Measurements from ENCODE around the gene CACNA2D1.

CACNA2D1 gene

DNA sequence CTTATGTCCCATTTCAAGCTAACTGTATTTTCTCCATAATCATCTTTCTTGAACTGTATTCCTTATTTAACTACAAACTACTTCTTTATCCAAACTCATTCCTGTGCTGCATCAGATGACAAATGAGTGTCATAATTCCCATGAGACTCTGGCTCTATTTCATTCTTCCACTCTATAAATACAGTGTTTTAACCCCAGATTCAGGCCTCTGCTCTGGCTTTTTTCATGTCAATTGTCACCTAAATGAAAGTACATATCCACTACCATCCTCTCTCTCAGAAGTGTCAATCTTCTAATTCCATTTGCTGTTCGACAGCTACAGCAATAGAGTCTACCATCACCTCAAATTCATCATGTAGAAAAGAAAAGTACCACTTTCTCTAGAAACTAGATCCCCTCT is 172.7 kb downstream of the CACNA2D1 start:
- DNase-seq = no peak

DNA sequence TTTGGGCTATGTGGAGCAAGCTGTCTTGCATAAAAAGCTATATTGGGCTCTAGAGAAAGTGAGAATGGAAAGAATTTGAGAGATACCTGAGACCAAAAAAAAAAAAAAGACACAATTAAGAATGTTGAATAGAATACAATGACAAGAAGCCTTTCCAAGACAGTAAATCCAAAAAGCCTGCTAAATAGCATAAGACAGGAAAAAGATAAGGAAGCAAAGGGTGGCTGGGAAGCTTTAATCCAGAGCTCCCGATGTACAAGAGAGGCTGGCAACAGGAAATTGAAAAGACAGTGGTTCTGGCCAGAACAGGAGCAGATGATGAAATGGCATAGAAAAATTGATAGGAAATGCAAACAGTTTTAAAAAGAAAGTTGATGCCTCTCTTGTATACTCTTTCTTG is 174.9 kb downstream of the CACNA2D1 start:
- DNase-seq = no peak

DNA sequence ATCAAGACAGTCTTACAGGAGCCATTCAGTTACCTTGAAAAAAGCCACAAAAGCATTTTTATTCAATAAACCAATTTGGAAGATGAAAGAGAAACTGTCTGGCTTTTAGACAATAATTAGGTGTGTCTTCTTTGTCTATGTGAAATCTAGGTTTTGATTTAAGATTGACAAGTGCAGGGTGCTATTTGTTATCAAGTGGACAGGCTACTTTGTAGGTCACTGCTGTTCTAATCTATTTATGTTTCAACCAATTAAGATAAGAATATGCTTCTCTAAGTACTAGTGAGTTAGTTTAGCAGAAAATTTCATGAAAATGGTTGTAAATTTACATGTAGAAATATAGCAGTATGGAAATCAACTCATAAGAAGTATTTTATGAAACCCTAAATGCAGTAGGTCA is 177.5 kb downstream of the CACNA2D1 start:
- DNase-seq = no peak

DNA sequence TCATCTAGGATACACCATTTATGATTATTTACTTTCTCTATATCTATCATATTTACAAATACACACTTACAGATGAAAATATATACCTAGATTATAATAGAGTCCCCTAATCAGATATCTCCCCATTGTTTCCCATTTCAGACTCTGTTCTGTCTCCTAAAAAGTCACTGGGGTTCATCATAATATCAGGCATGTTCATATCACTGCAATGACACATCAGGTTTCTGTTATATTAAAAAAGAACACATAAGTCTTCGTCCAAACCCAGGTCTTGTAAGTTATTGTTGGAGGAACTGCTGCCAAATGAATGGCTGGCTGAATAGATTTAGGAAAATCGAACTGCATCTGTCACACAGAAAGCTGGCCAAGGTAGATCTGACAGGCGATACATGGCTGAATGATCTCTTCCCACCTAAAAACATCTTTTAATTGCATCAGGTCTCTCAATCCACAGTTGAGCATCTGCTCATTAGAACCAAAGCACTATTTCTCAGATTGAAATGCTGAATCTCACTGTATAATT is 178.7 kb downstream of the CACNA2D1 start:
- no peak for DNase-seq

DNA sequence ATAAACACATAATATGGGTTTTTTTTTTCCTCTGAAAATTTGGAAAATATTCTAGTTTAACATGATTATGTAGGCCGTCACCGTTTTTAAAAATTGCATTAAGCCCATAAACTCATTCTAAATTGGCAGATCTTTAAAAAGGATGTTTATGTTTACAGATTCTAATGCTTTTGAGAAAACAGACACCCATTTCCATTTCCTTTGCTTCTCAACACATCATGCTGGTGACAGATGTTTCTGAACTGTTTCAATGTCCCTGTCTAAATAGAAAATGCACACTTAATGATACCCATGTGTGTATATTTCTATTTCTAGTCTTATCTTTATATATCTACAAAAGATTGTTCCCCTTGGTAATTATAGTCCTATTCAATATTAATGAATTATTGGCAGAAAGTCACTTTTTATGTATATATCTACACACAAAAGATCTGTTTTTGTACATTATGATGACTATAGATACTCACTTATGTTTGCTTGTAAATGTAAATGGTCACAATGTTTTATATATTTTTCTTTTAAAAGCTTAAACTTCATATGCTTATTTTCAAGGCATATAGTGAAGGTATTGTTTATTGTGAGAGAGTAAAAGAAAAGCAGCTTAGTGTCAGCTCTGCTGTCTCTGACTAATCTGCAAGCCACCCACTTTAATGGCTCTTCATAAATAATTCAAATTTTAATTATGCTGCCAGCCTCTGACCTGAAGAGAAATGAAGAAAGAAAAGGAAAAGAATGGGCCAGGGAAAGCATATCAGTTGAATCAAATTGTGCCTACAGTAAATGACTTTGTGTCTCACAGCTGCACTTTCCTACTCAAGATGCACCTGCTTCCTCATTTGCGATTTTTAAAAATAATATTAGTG is 179.4 kb downstream of the CACNA2D1 start:
- DNase-seq = no peak

DNA sequence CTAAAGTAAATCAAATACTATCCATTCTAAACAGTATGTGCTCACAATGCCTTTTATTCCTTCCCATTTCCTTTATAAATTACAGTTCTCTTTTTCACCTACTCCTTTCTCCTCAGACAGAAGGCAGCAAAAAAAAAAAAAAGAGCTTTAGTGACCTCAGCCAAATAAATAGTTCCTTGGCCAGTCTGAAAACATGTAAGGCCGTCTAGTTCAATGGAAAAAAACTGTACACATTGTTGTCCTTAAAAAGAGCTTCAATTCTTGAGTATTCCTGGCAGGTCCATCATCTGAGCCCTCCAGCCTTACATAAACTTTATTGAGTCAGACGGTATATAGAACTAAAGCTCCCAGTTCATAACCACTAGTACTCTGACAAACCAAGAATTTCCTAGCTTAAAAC is 185.4 kb downstream of the CACNA2D1 start:
- no peak for DNase-seq

DNA sequence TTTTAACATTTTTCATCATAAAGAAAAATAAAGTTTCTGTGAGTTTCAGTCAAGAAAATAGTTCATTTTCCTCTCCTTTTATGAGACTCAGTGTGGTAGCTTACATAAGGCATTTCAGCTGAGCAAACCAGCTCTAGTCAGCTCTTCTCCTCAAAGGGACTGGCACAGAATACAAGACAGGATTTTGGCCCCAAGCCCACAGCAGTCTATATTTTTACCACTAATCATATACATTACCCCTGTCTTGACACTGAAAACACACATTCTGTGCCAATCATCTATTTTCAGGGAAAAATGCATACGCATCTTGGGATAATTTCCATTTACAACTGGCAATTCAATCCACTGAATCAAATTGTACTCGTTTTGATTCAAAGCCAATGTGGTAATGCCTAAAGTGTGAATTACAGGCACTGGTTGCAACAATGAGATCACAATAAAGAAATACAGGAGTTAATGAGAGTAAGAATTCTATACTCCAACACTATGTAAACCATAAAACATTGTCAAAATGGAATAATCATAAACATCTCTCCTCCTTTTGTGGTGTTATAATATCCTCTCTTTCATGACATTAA is 186.4 kb downstream of the CACNA2D1 start:
- DNase-seq = no peak

DNA sequence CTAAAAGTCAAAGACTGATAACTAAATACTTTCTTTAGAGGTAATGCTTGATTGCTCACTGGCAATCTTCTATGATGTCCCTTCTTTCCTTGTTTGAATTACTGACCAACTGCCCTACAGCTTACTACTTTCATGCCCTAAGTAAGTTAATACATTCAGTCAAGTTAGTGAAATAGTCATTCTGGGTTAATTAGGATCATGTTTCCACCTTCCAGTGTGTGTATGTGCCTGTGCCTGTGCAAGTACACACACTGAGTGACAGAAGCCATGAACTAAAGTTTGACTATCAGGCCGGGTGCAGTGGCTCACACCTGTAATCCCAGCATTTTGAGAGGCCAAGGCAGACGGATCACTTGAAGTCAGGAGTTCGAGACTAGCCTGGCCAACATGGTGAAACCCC is 187.9 kb downstream of the CACNA2D1 start:
- no peak for DNase-seq

DNA sequence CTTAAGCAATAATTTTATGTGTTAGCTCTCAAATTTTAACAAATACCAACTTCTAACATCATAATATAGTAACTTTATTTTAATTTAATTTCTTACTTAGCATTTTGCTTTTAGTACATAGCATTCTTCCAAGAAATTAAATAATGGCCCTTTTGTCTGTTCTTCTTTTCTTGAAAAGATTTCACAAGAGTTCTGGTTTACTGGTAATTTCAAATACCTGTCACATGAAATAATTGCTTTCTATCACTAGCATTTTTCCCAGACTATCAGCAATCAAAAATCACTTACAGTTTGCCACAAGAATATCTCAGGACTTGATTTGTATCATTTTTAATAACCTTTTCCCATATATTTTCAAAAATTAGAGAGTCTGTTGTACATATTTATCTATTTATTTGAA is 193.0 kb downstream of the CACNA2D1 start:
- no peak for DNase-seq

DNA sequence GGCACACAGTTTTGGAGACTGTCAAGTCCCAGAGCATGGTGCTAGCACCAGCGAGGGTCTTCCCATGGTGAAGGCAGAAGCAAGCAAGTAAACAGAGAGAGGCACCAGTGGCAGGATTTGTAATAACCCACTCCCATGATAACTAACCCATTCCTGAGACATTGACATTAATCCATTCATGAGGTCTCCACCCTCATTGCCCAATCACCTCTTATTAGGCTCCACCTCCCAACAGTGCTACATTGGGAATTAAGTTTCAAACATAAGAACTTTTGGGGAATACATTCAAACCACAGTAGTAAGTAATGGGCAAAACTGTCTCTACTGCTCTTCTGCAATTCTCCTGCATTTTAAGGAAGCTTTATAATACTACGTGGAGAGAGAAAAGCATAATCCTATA is 193.6 kb downstream of the CACNA2D1 start:
- DNase-seq = no peak

DNA sequence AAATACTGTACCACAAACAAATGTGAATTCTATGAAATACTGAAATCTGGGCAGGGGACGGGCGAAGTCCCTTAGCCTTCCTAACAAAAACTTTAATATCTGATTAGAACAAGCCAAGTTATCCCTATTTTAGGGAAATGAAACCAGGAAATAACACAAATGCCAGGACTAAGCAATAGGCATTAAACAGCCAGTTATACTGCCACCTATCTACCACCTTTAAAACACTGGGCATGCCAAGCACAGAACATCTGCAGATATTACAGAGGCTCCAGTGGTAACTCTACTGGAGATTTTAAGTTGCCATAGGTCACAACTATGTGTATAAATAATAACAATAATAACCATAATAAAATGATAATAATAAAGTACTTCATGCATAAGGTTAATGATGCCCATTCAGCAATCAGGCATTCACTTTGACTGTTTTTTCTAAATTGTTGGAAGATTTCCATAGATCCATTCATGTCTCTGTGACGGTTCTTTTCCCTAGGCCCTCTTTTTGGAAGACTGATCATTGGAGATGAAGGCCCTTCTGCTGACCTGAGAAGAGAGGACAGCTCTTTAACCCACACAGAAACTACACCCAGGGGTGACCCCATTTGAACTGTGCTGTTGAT is 195.7 kb downstream of the CACNA2D1 start:
- no peak for DNase-seq

DNA sequence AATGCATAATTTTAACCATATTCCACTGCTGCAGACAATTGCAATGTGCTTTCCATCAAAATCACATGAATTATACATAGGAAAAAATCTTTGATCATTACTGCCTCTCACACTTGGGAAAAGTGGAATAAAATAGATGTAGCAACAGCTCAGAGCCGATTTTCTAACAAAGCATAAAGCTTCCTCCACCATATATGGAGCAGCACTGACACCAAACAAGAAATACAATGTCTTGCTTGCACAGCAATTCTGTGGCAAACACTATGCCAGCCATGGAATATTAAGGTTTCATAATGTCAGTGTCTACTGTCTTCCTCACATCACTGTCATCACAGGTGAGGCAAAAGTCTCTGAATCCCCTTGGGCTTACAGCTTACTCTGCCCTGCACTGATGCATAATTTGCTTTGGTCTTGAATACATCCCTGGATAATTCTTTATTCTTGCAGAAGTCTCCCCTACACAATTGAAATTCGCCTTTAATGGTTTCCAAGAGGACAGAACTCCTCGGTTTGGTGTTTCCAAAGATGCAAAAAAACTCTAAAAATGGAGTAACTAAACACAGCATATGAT is 198.5 kb downstream of the CACNA2D1 start:
- DNase-seq = no peak

DNA sequence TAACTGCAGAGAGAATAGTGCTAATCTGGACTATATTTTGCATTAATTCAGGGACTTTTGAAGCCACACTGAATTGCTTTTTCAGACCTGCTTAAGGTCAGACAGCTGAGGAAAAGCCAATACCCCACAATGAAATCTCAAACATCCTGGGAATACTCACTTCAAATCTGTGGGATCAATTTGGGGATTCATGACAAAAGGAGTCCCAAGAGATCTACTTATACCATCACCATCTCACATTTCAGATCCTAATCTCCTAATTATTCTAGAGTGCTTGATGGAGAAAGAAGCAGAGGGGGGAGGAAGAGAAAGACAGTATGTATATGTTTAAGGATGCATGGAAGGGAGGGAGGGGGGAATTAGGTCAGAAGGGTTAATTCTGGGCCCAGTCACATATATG is 202.2 kb downstream of the CACNA2D1 start:
- DNase-seq = no peak

DNA sequence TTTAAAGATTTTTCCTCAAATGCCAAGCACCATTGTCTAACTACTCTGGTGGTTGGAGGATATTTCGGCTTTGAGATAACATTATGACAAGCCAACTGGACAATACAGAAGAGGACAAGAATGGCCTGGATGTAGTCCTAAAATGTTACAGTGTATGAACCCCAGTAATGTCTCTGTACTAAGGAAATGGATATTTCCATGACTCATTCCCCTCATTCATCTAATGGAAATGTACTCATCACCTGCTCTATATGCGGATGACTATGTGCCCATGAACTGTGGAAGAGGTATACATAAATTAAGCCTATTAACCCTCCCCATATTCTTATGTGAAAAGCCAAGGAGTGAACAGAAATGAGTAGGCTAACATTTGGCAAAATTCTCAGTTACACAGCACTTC is 207.9 kb downstream of the CACNA2D1 start:
- no peak for DNase-seq

DNA sequence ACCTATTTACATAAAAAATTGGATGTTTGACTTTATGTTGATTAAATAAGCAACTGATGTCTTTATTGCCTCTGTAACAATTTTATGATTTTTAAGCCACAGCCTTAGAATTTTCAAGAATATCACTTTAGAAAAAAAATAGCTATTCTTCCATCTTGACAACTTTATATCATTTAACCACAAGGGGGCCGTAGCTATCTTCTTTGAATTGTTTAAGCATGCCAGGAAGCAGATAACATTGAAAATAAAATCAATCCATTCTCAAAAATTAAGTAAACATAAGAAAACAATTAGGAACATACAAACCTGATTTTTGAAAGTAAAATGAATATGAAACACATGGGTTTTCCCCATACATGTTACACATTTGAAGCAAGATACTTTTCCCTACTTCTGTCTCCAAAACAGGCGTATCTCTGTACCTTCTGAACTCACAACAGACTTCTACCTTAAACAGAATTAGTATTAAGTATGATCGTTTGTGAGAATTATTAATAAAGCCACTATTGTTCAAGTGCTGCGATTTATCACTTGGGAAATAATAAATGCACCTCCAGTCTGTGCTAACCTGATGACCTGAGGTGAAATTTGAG is 209.0 kb downstream of the CACNA2D1 start:
- no peak for DNase-seq

DNA sequence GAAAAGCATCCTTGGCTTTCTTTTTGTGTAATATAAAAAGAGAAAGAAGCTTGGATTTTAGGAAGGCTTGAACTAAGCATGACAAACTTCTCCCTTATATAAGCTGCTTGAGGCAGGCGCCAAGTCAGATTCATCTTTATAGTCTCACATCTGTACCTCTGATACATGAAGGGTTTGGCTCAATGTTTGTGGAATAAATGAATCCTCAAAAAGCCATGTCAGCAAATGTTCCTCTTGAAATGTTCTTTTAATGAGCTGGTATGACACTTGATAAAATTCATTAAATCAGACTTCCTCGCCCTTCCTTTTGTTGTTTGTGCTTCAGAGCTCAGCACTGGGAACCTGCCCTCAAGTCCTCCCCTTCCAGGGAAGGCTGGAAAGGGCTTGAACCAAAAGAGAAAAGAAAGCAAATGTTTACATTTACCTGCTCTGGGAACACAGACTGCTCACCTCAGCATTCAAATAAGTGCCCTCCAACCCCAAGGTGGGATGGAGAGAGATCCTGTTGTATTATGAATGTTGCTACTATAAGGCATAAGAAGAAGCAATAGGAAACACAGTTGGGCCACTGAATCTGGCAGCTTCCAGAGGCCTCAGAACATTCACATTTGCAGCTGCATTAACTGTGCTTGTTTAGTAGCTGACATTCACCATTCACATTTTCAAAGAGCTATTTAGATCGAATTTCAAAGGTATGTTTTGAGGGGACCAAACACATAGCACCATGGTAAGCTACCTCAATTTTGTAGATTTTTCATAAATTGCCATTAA is 212.6 kb downstream of the CACNA2D1 start:
- no peak for DNase-seq

DNA sequence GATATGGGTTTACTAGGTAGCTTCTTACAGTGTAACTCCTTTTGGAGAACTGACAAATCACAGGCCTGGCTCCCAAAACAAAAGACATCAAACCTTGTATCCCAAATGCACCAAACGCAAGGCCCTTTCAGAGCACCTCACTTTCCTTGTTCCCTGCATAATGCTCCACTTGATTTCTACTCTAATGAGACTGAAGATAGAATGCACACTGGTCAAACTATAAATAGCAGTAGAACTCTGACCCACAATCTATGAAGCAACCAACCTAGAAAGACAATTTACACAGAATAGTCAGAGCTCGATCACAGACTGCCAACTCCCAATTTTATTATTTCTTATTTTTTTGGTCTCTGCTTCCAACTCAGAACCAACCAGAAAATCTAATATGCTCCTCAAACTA is 214.4 kb downstream of the CACNA2D1 start:
- no peak for DNase-seq

DNA sequence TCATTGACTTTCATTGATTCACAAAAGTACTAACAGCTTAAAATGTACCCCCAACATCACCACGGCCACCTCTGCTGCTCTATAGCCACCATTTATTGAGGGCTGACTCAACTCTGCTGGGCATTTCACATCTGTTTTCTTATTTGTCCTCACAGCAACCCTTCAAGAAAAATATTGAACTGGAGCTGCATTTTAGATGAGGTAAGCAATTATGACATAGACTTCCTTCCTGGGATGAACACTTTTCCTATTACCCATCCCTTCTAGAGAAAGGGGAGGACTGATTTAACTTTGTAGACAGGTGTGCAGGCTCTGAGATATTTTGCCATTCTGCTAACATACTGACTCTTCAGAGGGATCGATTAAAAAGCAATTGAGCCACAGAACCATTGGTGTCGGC is 217.4 kb downstream of the CACNA2D1 start:
- DNase-seq = no peak

DNA sequence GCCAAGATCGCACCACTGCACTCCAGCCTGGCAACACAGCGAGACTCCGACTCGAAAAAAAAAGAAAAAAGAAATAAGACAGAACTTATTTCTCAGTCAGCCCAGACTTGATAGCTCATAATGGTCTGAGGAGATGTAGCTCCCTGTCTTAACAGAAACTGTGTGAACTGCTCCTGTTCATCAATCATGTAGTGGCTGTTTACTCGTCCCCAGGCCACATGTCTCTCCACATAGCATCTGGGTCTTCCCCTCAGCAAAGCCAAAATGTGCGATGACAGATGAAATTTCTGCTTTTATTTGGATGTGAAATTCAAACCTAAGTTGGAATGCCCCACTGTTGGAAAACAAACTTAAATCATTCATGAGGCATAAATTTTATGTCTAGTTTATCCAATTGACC is 219.0 kb downstream of the CACNA2D1 start:
- DNase-seq = no peak

DNA sequence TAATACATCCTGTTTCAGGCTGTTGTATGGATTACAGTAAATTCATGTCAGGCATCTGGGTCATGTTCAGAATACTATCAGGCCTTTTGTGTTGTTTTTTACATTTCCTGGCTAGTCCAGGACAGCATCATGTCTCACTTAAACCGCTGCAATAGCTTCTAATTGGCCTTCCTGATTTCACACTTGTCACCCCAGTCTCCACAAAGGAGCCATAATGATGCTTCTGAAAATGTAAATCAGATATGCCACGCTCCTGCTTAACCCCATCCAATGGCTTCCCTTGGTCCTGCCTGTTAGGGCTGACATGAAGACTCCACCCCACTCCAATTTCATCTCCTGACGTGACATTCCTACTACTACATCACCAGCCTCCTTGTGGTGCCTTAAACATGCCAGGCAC is 220.0 kb downstream of the CACNA2D1 start:
- no peak for DNase-seq

DNA sequence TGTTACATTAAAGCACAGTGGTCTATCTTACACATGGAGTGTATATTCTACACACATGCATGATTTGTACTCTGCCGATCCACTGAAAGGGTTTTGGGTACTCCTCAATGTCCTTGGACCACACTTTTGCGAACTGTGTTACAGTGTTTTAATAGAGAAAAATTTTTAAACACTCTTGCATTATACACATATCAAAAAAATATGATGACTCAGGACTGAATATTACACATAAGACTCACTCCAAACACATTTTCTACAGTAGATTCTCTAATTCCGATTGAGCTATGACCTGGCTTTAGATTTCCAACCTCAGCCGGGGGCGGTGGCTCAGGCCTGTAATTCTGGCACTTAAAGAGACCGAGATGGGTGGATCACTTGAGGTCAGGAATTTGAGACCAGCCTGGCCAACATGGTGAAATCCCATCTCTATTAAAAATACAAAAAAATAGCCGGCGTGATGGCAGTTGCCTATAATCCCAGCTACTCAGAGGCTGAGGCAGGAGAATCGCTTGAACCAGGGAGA is 222.4 kb downstream of the CACNA2D1 start:
- no peak for DNase-seq

DNA sequence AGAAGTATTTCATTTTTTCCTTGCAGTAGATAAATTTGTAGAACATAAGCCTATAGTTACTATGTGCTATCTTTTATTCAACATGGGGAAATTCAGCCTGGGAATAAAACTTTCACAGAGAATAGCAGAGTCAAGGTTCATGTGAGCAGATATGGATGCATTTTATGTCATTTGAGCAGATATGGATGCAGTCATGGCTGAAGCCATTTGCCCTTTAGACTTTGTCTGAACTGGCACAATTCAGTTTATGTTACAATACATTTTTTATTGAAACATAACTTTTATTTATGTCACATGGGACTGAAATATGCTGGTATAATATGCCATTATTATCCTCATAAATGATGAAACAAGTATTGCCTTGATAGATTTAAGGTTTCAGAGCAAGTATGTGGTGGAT is 231.1 kb downstream of the CACNA2D1 start:
- DNase-seq = no peak

All from GOT3 (cell line).